B cell (primary cell): ENCODE data around the gene CPSF2. TPM values are rescaled to one million over a fixed set of nuclear protein-coding genes. Genes with fewer than 3 reads are reported as not detected.

Source experiments
- ATAC-seq: fragments of 200-7000 bp; cut with Tn5 transposase; one replicate; pipeline ENCODE4 v1.10.0; 2021; ENCODE audit warnings: low read depth, mild to moderate bottlenecking, moderate number of reproducible peaks, moderate library complexity
- CTCF ChIA-PET: fragments of 350-600 bp; sonication (Branson Sonifier 250); formaldehyde crosslinking; loops from one replicate; lab custom pipeline; 2021; ENCODE audit warnings: antibody characterized with exemption, inconsistent platforms; lab: Charles Lee
- POLR2A ChIA-PET: fragments of 350-600 bp; sonication (Branson Sonifier 250); formaldehyde crosslinking; loops from one replicate; lab custom pipeline; 2021; ENCODE audit warnings: antibody characterized with exemption; lab: Charles Lee
- DNase-seq: peaks from one replicate; pipeline ENCODE4 v3.0.0; 2013
- H2AFZ ChIP-seq: 2 replicates; pipeline ENCODE4 v1.6.1; 2012; ENCODE audit warnings: mild to moderate bottlenecking, low read depth, low read length; ENCODE audit not compliant: insufficient read depth, poor library complexity, severe bottlenecking
- H3K27ac ChIP-seq, 2 donors: 1 replicate in 1 of 2; 2 replicates in 1 of 2; pipeline ENCODE4 v1.5.1; 2012 to 2013; ENCODE audit warnings: low read length in 2 of 2, mild to moderate bottlenecking in 2 of 2, moderate library complexity in 1 of 2
- H3K27me3 ChIP-seq, 4 experiments: fragments of 200-600 bp in 1 of 4; sonication (generic) in 1 of 4; replicated peaks in 1 of 4; 1 replicate in 2 of 4; 2 replicates in 2 of 4; pipeline versions ENCODE4 v1.6.1 to v1.7.0; 2013 to 2016; ENCODE audit warnings: low read length in 3 of 4, mild to moderate bottlenecking in 2 of 4, mixed read lengths in 1 of 4, moderate library complexity in 1 of 4; ENCODE audit not compliant: insufficient read depth in 4 of 4, control insufficient read depth in 3 of 4; ENCODE audit errors: control extremely low read depth in 1 of 4
- H3K36me3 ChIP-seq, 2 experiments: replicated peaks in 1 of 2; 1 replicate in 1 of 2; 2 replicates in 1 of 2; pipeline versions ENCODE4 v1.6.1 to v1.7.1; 2013; ENCODE audit warnings: low read length in 1 of 2; ENCODE audit not compliant: insufficient read depth in 2 of 2, control insufficient read depth in 1 of 2; ENCODE audit errors: control extremely low read depth in 1 of 2, extremely low read depth in 1 of 2
- H3K4me1 ChIP-seq, 2 donors: fragments of 200-600 bp in 1 of 2; sonication (generic) in 1 of 2; 1 replicate in 1 of 2; 2 replicates in 1 of 2; pipeline versions ENCODE4 v1.5.1 to v1.6.1; 2013 to 2017; ENCODE audit warnings: low read length in 2 of 2; ENCODE audit not compliant: control insufficient read depth in 2 of 2, insufficient read depth in 2 of 2
- H3K4me2 ChIP-seq: replicated peaks from 2 replicates; pipeline ENCODE3; 2012; ENCODE audit warnings: mild to moderate bottlenecking, low read depth, low read length; ENCODE audit not compliant: poor library complexity, severe bottlenecking
- H3K4me3 ChIP-seq, 5 experiments: fragments of 200-600 bp in 1 of 5; sonication (generic) in 1 of 5; 1 replicate in 3 of 5; 2 replicates in 2 of 5; pipeline versions ENCODE4 v1.5.1 to v1.7.0; 2011 to 2016; ENCODE audit warnings: low read length in 4 of 5, mild to moderate bottlenecking in 4 of 5, low read depth in 2 of 5, control low read depth in 1 of 5, moderate library complexity in 1 of 5; ENCODE audit not compliant: insufficient read depth in 1 of 5; ENCODE audit errors: control extremely low read depth in 1 of 5, extremely low read depth in 1 of 5
- H3K79me2 ChIP-seq: fragments of 200-600 bp; sonication (generic); one replicate; pipeline ENCODE4 v1.6.0; 2016; ENCODE audit warnings: low read length; ENCODE audit not compliant: control insufficient read depth, insufficient read depth
- H3K9ac ChIP-seq: fragments of 200-600 bp; sonication (generic); 2 replicates; pipeline ENCODE4 v1.6.1; 2017; ENCODE audit warnings: mild to moderate bottlenecking, low read length, moderate library complexity
- H3K9me3 ChIP-seq, 3 donors: one replicate each; pipeline versions ENCODE4 v1.6.1 to v1.7.1; 2013; ENCODE audit warnings: low read length in 2 of 3; ENCODE audit not compliant: control insufficient read depth in 2 of 3, insufficient read depth in 1 of 3; ENCODE audit errors: control extremely low read depth in 1 of 3
- H4K20me1 ChIP-seq: 2 replicates; pipeline ENCODE4 v1.6.0; 2012; ENCODE audit warnings: mild to moderate bottlenecking, low read length; ENCODE audit not compliant: insufficient read depth, control insufficient read depth, poor library complexity, severe bottlenecking
- H3K27ac Mint-ChIP-seq: one replicate; pipeline ENCODE4 v1.8.0; 2021; ENCODE audit warnings: mixed read lengths
- H3K27me3 Mint-ChIP-seq: one replicate; pipeline ENCODE4 v1.8.0; 2021; ENCODE audit warnings: mixed read lengths
- H3K4me1 Mint-ChIP-seq: one replicate; pipeline ENCODE4 v1.8.0; 2021; ENCODE audit warnings: mixed read lengths
- H3K4me3 Mint-ChIP-seq: one replicate; pipeline ENCODE4 v1.8.0; 2021; ENCODE audit warnings: mixed read lengths
- H3K9me3 Mint-ChIP-seq: one replicate; pipeline ENCODE4 v1.8.0; 2022; ENCODE audit warnings: mixed read lengths; ENCODE audit not compliant: insufficient read depth
- EZH2 ChIP-seq: IDR thresholded peaks from 2 replicates; pipeline ENCODE4 v1.6.1; 2012; ENCODE audit warnings: borderline replicate concordance, low read depth, mild to moderate bottlenecking, moderate library complexity, low read length; ENCODE audit not compliant: insufficient read depth, poor library complexity, severe bottlenecking
- WGBS: methylation state at CpG from one replicate; pipeline ENCODE4 v1.1.5; 2013; ENCODE audit warnings: missing lambda C conversion rate; ENCODE audit not compliant: insufficient coverage; 5-methylcytosine and 5-hydroxymethylcytosine counted together
- intact Hi-C: fragments of 100-400 bp; cut with micrococcal nuclease; formaldehyde crosslinking; loops from one replicate; pipeline ENCODE4 v1.10.0; 2022
- polyA plus RNA-seq: library from polyadenylated mRNA; depleted of rRNA; stranded (reverse); fragments of >200 nt; gene quantifications from 2 replicates; pipeline ENCODE4 v1.2.3, GENCODE V29; 2012
- total RNA-seq, 2 donors: library from RNA; stranded (reverse); fragments of 120-200 nt in 1 of 2; gene quantifications; 1 replicate in 1 of 2; 2 replicates in 1 of 2; pipeline versions ENCODE4 v1.2.3 to v1.2.4, GENCODE V29; 2013 to 2022
- TF ChIP-seq, protein P1 (sequence below): fragments of 200-600 bp; IDR thresholded peaks from one replicate; pipeline ENCODE4 v1.8.0; 2022; ENCODE audit warnings: antibody characterized with exemption, mild to moderate bottlenecking

The CPSF2 gene
- total and polyA plus RNA-seq, 2 donors (not counting 1 experiment from before 2014, with no cell fraction given), result 5.2 to 42.6 TPM

DNA sequence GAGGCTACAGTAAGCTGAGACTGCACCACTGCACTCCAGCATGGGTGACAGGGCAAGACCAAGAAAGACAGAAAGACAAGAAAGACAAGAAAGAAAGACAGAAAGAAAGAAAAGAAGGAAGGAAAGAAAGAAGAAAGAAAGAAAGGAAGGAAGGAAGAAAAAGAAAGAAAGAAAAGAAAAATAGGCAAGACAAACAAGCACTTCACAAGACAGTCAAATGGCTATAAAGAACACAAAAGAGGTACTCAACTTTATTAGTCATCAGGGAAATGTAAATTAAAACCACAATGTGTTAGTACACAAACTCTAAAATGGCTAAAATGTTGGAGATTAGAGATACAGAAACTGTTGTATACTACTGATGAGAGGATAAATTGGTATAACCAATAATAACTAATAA lies 22.0 kb upstream of the CPSF2 start:
- H3K9me3 Mint-ChIP-seq, result no peaks in the 10 kb centered on the region
- Histone ChIP-seq H3K27ac (no peak overlapping the region), H3K4me2 (no peak overlapping the region), H4K20me1 (peaks cover 60% of the 10 kb centered on the region), H3K9ac (no peak overlapping the region), H3K79me2 (peaks cover 68% of the 10 kb centered on the region), H3K4me3 (no peak overlapping the region), H3K9me3 (no peaks in the 10 kb centered on the region), H3K27me3 (no peaks in the 10 kb centered on the region), H2AFZ (no peak overlapping the region), H3K4me1 (peaks cover 0 to under 1% of the 10 kb centered on the region in 2 donors), H3K36me3 (peaks cover 0 to 17% of the 10 kb centered on the region in 2 experiments)
- H3K27me3 Mint-ChIP-seq, result no peaks in the 10 kb centered on the region
- TF ChIP-seq, protein P1, sequence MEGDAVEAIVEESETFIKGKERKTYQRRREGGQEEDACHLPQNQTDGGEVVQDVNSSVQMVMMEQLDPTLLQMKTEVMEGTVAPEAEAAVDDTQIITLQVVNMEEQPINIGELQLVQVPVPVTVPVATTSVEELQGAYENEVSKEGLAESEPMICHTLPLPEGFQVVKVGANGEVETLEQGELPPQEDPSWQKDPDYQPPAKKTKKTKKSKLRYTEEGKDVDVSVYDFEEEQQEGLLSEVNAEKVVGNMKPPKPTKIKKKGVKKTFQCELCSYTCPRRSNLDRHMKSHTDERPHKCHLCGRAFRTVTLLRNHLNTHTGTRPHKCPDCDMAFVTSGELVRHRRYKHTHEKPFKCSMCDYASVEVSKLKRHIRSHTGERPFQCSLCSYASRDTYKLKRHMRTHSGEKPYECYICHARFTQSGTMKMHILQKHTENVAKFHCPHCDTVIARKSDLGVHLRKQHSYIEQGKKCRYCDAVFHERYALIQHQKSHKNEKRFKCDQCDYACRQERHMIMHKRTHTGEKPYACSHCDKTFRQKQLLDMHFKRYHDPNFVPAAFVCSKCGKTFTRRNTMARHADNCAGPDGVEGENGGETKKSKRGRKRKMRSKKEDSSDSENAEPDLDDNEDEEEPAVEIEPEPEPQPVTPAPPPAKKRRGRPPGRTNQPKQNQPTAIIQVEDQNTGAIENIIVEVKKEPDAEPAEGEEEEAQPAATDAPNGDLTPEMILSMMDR, result no peak
- TF ChIP-seq EZH2, result no peak
- POLR2A ChIA-PET, result no interaction called here
- CTCF ChIA-PET, result interaction anchor here (1.4 kb wide), 1 partner anchor 23 kb away, joined by 4 read pairs; the partner anchor contains the start of gene CPSF2
- no peak overlapping the region for H3K4me3 Mint-ChIP-seq
- peaks cover 26% of the 10 kb centered on the region for H3K4me1 Mint-ChIP-seq
- DNase-seq (no peak), ATAC-seq (no peak)
- intact Hi-C loops, result no loop called here
- no peak overlapping the region for H3K27ac Mint-ChIP-seq

DNA sequence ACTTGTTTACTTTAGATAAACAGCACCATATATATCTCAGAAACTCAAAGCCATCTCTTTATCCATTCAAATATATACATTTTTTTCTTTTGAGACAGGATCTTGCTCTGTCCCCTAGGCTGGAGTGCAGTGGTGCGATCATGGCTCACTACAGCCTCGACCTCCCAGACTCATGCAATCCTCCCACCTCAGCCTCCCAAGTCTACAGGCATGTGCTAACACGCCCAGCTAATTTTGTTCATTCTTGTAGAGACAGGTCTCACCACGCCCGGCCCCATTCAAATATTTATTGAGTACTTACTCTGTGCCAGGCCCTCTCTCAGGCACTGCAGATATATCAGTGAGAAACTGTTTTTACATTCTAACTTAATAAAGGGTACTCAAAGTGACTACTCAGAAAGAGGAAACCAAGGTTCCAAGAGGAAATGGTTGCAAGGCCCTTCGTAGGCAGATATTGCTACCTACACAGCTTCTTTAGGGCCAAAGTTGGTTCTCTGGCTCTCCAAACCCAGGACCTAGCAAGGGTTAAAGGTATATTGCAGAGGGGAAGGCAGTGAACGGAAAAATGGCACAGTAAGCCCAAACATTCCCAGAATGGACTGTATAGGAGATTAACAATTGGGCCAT lies 18.3 kb upstream of the CPSF2 start:
- no peak overlapping the region for H3K27ac Mint-ChIP-seq
- Histone ChIP-seq H3K4me3 (no peak overlapping the region), H4K20me1 (peaks cover 46% of the 10 kb centered on the region), H3K9ac (no peak overlapping the region), H3K36me3 (peaks cover 0 to 3% of the 10 kb centered on the region in 2 experiments), H3K4me2 (no peak overlapping the region), H3K4me1 (peaks cover 5 to 23% of the 10 kb centered on the region in 2 donors), H3K9me3 (no peaks in the 10 kb centered on the region), H3K79me2 (peaks cover 79% of the 10 kb centered on the region), H3K27ac (no peak overlapping the region), H2AFZ (no peak overlapping the region), H3K27me3 (no peaks in the 10 kb centered on the region)
- intact Hi-C loops, result no loop called here
- DNase-seq, result no peak
- peaks cover 46% of the 10 kb centered on the region for H3K4me1 Mint-ChIP-seq
- CTCF ChIA-PET, result no interaction called here
- H3K9me3 Mint-ChIP-seq, result no peaks in the 10 kb centered on the region
- ATAC-seq, result no peak
- POLR2A ChIA-PET, result no interaction called here
- H3K27me3 Mint-ChIP-seq, result no peaks in the 10 kb centered on the region
- H3K4me3 Mint-ChIP-seq, result peak overlapping the region; percentile 10
- WGBS, result 78% methylated on average over 5 of the region's 7 CpGs
- TF ChIP-seq, protein P1, result no peak
- TF ChIP-seq EZH2, result no peak
